WTC11 (cell line): ENCODE results near the gene KIAA1671. TPM values are rescaled to one million over a fixed set of nuclear protein-coding genes. Genes with fewer than 3 reads are reported as not detected.

ENCODE experiments used
- ATAC-seq: fragments of 200-7000 bp; cut with Tn5 transposase; 2 replicates; pipeline ENCODE4 v1.10.0; 2021; ENCODE audit warnings: mild to moderate bottlenecking, moderate library complexity
- Bru-seq: library from RNA; stranded (reverse); fragments of 400-500 nt; gene quantifications from one replicate; lab custom pipeline; 2021; lab: Mats Ljungman, UMichigan
- CTCF ChIA-PET: fragments of 300-600 bp; sonication (Branson Sonifier 250); formaldehyde crosslinking; loops from one replicate; lab custom pipeline; 2021; ENCODE audit warnings: antibody characterized with exemption; lab: Charles Lee
- POLR2A ChIA-PET: fragments of 350-600 bp; sonication (Branson Sonifier 250); formaldehyde crosslinking; loops from one replicate; lab custom pipeline; 2021; ENCODE audit warnings: antibody characterized with exemption; lab: Charles Lee
- DNase-seq: peaks from one replicate; pipeline ENCODE4 v3.0.0; 2021; ENCODE audit warnings: low spot score
- H3K27ac Mint-ChIP-seq: 2 replicates; pipeline ENCODE4 v1.8.0; 2021; ENCODE audit warnings: mixed read lengths
- H3K27me3 Mint-ChIP-seq: 2 replicates; pipeline ENCODE4 v1.8.0; 2021; ENCODE audit warnings: low read depth, mild to moderate bottlenecking, moderate library complexity, mixed read lengths
- H3K36me3 Mint-ChIP-seq: 2 replicates; pipeline ENCODE4 v1.8.0; 2021; ENCODE audit warnings: mixed read lengths
- H3K4me1 Mint-ChIP-seq: 2 replicates; pipeline ENCODE4 v1.8.0; 2022; ENCODE audit warnings: mixed read lengths
- H3K4me3 Mint-ChIP-seq: 2 replicates; pipeline ENCODE4 v1.8.0; 2021; ENCODE audit warnings: mild to moderate bottlenecking, moderate library complexity, mixed read lengths
- H3K9me3 Mint-ChIP-seq: 2 replicates; pipeline ENCODE4 v1.8.0; 2021; ENCODE audit warnings: mixed read lengths
- CREM ChIP-seq: sonication (generic); formaldehyde crosslinking; IDR thresholded peaks from 2 replicates; pipeline ENCODE4 v1.8.1; 2022; ENCODE audit warnings: mild to moderate bottlenecking, missing genetic modification reagents, moderate library complexity
- CTCF ChIP-seq: fragments of 200-600 bp; IDR thresholded peaks from 2 replicates; pipeline ENCODE4 v1.8.0; 2022; ENCODE audit warnings: antibody characterized with exemption
- E2F5 ChIP-seq: sonication (generic); formaldehyde crosslinking; IDR thresholded peaks from 2 replicates; pipeline ENCODE4 v1.8.1; 2022; ENCODE audit warnings: mild to moderate bottlenecking, moderate library complexity, missing genetic modification reagents
- ETV6 ChIP-seq: sonication (generic); formaldehyde crosslinking; IDR thresholded peaks from 2 replicates; pipeline ENCODE4 v1.8.1; 2022; ENCODE audit warnings: mild to moderate bottlenecking, missing genetic modification reagents
- FOXK1 ChIP-seq: sonication (generic); formaldehyde crosslinking; IDR thresholded peaks from 2 replicates; pipeline ENCODE4 v1.8.0; 2022; ENCODE audit warnings: mild to moderate bottlenecking, moderate library complexity, missing genetic modification reagents
- FOXP1 ChIP-seq: sonication (generic); formaldehyde crosslinking; IDR thresholded peaks from 2 replicates; pipeline ENCODE4 v1.8.0; 2022; ENCODE audit warnings: missing genetic modification reagents, mild to moderate bottlenecking, moderate library complexity, borderline replicate concordance
- FOXP4 ChIP-seq: sonication (generic); formaldehyde crosslinking; IDR thresholded peaks from 2 replicates; pipeline ENCODE4 v1.8.0; 2022; ENCODE audit warnings: mild to moderate bottlenecking, missing genetic modification reagents
- GABPB1 ChIP-seq: sonication (generic); formaldehyde crosslinking; IDR thresholded peaks from 2 replicates; pipeline ENCODE4 v1.8.1; 2023; ENCODE audit warnings: mild to moderate bottlenecking, missing genetic modification reagents
- GTF2I ChIP-seq: fragments of 250-450 bp; sonication (Bioruptor Pico); conservative IDR thresholded peaks from 2 replicates; pipeline ENCODE4 v1.4.0; 2021; ENCODE audit warnings: mild to moderate bottlenecking
- HMGA2 ChIP-seq: fragments of 250-450 bp; sonication (Bioruptor Pico); IDR thresholded peaks from 2 replicates; pipeline ENCODE4 v1.4.0; 2021; ENCODE audit warnings: mild to moderate bottlenecking, moderate library complexity
- MXD4 ChIP-seq: fragments of 250-450 bp; sonication (Bioruptor Pico); IDR thresholded peaks from 2 replicates; pipeline ENCODE4 v1.8.0; 2021; ENCODE audit warnings: mild to moderate bottlenecking, moderate library complexity, borderline replicate concordance
- NR2C2 ChIP-seq: sonication (generic); formaldehyde crosslinking; IDR thresholded peaks from 2 replicates; pipeline ENCODE4 v1.8.0; 2022; ENCODE audit warnings: mild to moderate bottlenecking, missing genetic modification reagents
- NR3C1 ChIP-seq: sonication (generic); formaldehyde crosslinking; conservative IDR thresholded peaks from 2 replicates; pipeline ENCODE4 v1.8.1; 2023; ENCODE audit warnings: low read depth, mild to moderate bottlenecking, missing genetic modification reagents
- SMAD4 ChIP-seq: sonication (generic); formaldehyde crosslinking; IDR thresholded peaks from 2 replicates; pipeline ENCODE4 v1.8.0; 2022; ENCODE audit warnings: mild to moderate bottlenecking, missing genetic modification reagents
- SP1 ChIP-seq: sonication (generic); formaldehyde crosslinking; conservative IDR thresholded peaks from 2 replicates; pipeline ENCODE4 v1.8.1; 2022; ENCODE audit warnings: missing genetic modification reagents
- STAT6 ChIP-seq: sonication (generic); formaldehyde crosslinking; conservative IDR thresholded peaks from 2 replicates; pipeline ENCODE4 v1.8.1; 2023; ENCODE audit warnings: mild to moderate bottlenecking, low read depth, missing genetic modification reagents, moderate library complexity
- TEAD1 ChIP-seq: sonication (generic); formaldehyde crosslinking; IDR thresholded peaks from 2 replicates; pipeline ENCODE4 v1.8.0; 2022; ENCODE audit warnings: mild to moderate bottlenecking, missing genetic modification reagents
- USF1 ChIP-seq: sonication (generic); formaldehyde crosslinking; IDR thresholded peaks from 2 replicates; pipeline ENCODE4 v1.8.0; 2022; ENCODE audit warnings: mild to moderate bottlenecking, missing genetic modification reagents
- ZBTB21 ChIP-seq: sonication (generic); formaldehyde crosslinking; IDR thresholded peaks from 2 replicates; pipeline ENCODE4 v1.8.1; 2023; ENCODE audit warnings: mild to moderate bottlenecking, missing genetic modification reagents, borderline replicate concordance
- ZNF232 ChIP-seq: sonication (generic); formaldehyde crosslinking; IDR thresholded peaks from 2 replicates; pipeline ENCODE4 v1.8.0; 2022; ENCODE audit warnings: mild to moderate bottlenecking, missing genetic modification reagents
- long read RNA-seq, 3 experiments: library from RNA in 1 of 3; library from capped mRNA in 1 of 3; library from polyadenylated mRNA in 1 of 3; unstranded in 2 of 3; stranded (forward) in 1 of 3; transcript quantifications; one replicate each; pipeline ENCODE4 v2.0.0, GENCODE V29; 2021
- total RNA-seq: library from RNA; stranded (reverse); gene quantifications from 3 replicates; pipeline ENCODE4 v1.2.3, GENCODE V29; 2021
- TF ChIP-seq, protein P1 (sequence below): fragments of 250-450 bp; sonication (Bioruptor Pico); IDR thresholded peaks from 2 replicates; pipeline ENCODE4 v2.1.2; 2022; ENCODE audit warnings: mild to moderate bottlenecking, moderate library complexity
- TF ChIP-seq, protein P2 (sequence below): sonication (generic); formaldehyde crosslinking; IDR thresholded peaks from 2 replicates; pipeline ENCODE4 v1.8.1; 2023; ENCODE audit warnings: mild to moderate bottlenecking, moderate library complexity, missing genetic modification reagents

KIAA1671 gene
- total RNA-seq (22.0 to 26.0 TPM (median 24.0 TPM) in 3 replicates), Bru-seq, nascent RNA (percentile 60 among the genes with signal in this experiment)
- long read RNA-seq, experiment 1, full-length matches to known transcripts, result 5 of 54 reads
- long read RNA-seq, experiment 1, partial matches to known transcripts, result 17 of 54 reads
- long read RNA-seq, experiment 1, other reads (novel, unspliced or antisense), result 32 of 54 reads
- long read RNA-seq, experiment 2, partial matches to known transcripts, result 27 of 28 reads
- long read RNA-seq, experiment 2, other reads (novel, unspliced or antisense), result 1 of 28 reads
- long read RNA-seq, experiment 3, result 0 reads

GRCh38 chr22:24951942-24952836, at the start of gene KIAA1671:
Gene KIAA1671, plus strand, starts transcription at chr22:24952716. Its CDS starts 75,284 bp downstream, at chr22:25028000.
- peak within 1 kb of the TSS; percentile 98 for H3K4me3 Mint-ChIP-seq
- DNase-seq (peak; percentile 98), ATAC-seq (peak; percentile 75)
- ChIA-PET CTCF (interaction anchor here (0.6 to 5.6 kb wide), 14 partner anchors 13 to 105 kb away, joined by 3 to 58 read pairs (median 4); no protein-coding TSS in a partner anchor), POLR2A (interaction anchor here (1.0 kb wide), 1 partner anchor 73 kb away, joined by 3 read pairs; no protein-coding TSS in a partner anchor)
- H3K36me3 Mint-ChIP-seq, result 0 out of 2 replicates have a peak, but pooled peaks cover 2% of the 10 kb centered on the region
- H3K27me3 Mint-ChIP-seq, result peaks cover 10% of the 10 kb centered on the region
- no peak for TF ChIP-seq MXD4 (CRISPR knock-in tag)
- TF ChIP-seq ETV6 (CRISPR knock-in tag), result peak; percentile 73; the same call in 1 of the 2 replicates
- TF ChIP-seq, protein P1, sequence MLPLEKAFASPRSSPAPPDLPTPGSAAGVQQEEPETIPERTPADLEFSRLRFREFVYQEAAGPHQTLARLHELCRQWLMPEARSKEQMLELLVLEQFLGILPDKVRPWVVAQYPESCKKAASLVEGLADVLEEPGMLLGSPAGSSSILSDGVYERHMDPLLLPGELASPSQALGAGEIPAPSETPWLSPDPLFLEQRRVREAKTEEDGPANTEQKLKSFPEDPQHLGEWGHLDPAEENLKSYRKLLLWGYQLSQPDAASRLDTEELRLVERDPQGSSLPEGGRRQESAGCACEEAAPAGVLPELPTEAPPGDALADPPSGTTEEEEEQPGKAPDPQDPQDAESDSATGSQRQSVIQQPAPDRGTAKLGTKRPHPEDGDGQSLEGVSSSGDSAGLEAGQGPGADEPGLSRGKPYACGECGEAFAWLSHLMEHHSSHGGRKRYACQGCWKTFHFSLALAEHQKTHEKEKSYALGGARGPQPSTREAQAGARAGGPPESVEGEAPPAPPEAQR (CRISPR knock-in tag), result no peak
- TF ChIP-seq E2F5, result peak; percentile 90
- peak; percentile 90 for TF ChIP-seq FOXP4
- peak; percentile 43 for TF ChIP-seq FOXK1
- peak; percentile 32; the same call in 1 of the 2 replicates for TF ChIP-seq ZBTB21 (CRISPR knock-in tag)
- TF ChIP-seq CTCF, result peak; percentile 98
- TF ChIP-seq STAT6, result 0 out of 2 replicates have a peak, but pooled peaks have one; percentile 35
- TF ChIP-seq CREM (CRISPR knock-in tag), result peak; percentile 48; the same call in 1 of the 2 replicates
- peak; percentile 48; the same call in 1 of the 2 replicates for TF ChIP-seq FOXP1
- TF ChIP-seq, protein P2, sequence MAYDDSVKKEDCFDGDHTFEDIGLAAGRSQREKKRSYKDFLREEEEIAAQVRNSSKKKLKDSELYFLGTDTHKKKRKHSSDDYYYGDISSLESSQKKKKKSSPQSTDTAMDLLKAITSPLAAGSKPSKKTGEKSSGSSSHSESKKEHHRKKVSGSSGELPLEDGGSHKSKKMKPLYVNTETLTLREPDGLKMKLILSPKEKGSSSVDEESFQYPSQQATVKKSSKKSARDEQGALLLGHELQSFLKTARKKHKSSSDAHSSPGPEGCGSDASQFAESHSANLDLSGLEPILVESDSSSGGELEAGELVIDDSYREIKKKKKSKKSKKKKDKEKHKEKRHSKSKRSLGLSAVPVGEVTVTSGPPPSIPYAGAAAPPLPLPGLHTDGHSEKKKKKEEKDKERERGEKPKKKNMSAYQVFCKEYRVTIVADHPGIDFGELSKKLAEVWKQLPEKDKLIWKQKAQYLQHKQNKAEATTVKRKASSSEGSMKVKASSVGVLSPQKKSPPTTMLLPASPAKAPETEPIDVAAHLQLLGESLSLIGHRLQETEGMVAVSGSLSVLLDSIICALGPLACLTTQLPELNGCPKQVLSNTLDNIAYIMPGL (CRISPR knock-in tag), result peak; percentile 94
- 0 out of 2 replicates have a peak, but pooled peaks have one; percentile 52 for TF ChIP-seq NR3C1
- TF ChIP-seq SMAD4 (CRISPR knock-in tag), result no peak
- peak; percentile 86 for TF ChIP-seq NR2C2
- peak; percentile 66; the same call in 1 of the 2 replicates for TF ChIP-seq GABPB1 (CRISPR knock-in tag)
- no peak for TF ChIP-seq USF1 (CRISPR knock-in tag)
- TF ChIP-seq ZNF232 (CRISPR knock-in tag), result no peak
- TF ChIP-seq GTF2I (CRISPR knock-in tag), result 0 out of 2 replicates have a peak, but pooled peaks have one; percentile 42
- TF ChIP-seq SP1 (CRISPR knock-in tag), result peak; percentile 79
- TF ChIP-seq TEAD1 (CRISPR knock-in tag), result peak; percentile 48; the same call in 1 of the 2 replicates
- TF ChIP-seq HMGA2 (CRISPR knock-in tag), result no peak
- peak within 1 kb of the TSS; percentile 92 for H3K27ac Mint-ChIP-seq
- H3K4me1 Mint-ChIP-seq, result peaks cover 53% of the 10 kb centered on the region
- H3K9me3 Mint-ChIP-seq, result no peaks in the 10 kb centered on the region
